ENCODE measurements around the gene NAA35. TPM values are rescaled to one million over a fixed set of nuclear protein-coding genes. Genes with fewer than 3 reads are reported as not detected.

NAA35 gene
- total and polyA plus RNA-seq, 2 experiments from 2014 or later = 17.8 to 28.6 TPM

- peaks cover 5% of the 10 kb centered on the region for H4K20me1 ChIP-seq (ENCODE audit: insufficient read depth, poor library complexity, severe bottlenecking)
- peaks cover 41% of the 10 kb centered on the region for H3K79me2 ChIP-seq
- H3K9me2 ChIP-seq (replicated peaks; ENCODE audit: insufficient read depth) = no peaks in the 10 kb centered on the region
- no peak for DNase-seq (ENCODE audit: low spot score)
- no peak overlapping the region for H3K4me3 ChIP-seq
- no peak overlapping the region for H3K4me2 ChIP-seq
- TF ChIP-seq EZH2 (IDR thresholded peaks at IDR 0.05; ENCODE audit: borderline replicate concordance) (no peak), EZH2phosphoT487 (IDR thresholded peaks at IDR 0.05; ENCODE audit: low read depth, severe bottlenecking, unreplicated experiment) (no peak), CTCF (IDR thresholded peaks at IDR 0.05; ENCODE audit: poor library complexity) (no peak)
- 81% methylated on average over 3 of the region's 3 CpGs for WGBS (ENCODE audit: low lambda C conversion rate, missing lambda C conversion rate)
- H3K36me3 ChIP-seq (replicated peaks; ENCODE audit: insufficient read depth, low read depth) = no peaks in the 10 kb centered on the region
- H3K27me3 ChIP-seq = no peaks in the 10 kb centered on the region
- no peak overlapping the region for H2AFZ ChIP-seq
- no peaks in the 10 kb centered on the region for H3K9me3 ChIP-seq (ENCODE audit: low read depth)
- no peaks in the 10 kb centered on the region for H3K4me1 ChIP-seq (ENCODE audit: insufficient read depth)
- H3K27ac ChIP-seq = no peak overlapping the region
These were observed 113.7 kb downstream of the NAA35 start for GRCh38 chr9:86054695-86055094.

DNA sequence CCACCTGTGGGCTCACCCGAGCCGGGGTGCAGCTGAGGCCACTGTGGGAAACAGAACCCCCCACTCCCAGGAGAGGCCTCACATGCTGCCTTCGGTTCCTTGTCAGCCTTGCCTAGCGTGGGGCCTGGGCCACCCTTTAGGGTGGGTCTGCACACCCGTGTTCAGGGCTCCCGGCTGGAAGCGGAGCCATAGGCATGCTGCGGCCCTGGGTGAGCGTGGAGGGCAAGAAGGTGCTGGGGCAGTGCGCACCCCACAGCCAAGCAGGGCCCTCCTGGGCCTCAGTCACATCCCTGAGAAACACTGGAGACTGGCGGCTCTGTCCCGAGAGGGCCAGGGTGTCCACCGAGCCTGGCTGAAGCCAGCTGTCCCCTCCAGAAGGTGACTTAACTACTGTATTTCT is 116.5 kb downstream of the NAA35 start:
- Histone ChIP-seq H3K4me2 (no peak overlapping the region), H2AFZ (no peak overlapping the region), H3K9me3 (ENCODE audit: low read depth) (no peaks in the 10 kb centered on the region), H3K9me2 (replicated peaks; ENCODE audit: insufficient read depth) (no peaks in the 10 kb centered on the region), H3K4me1 (ENCODE audit: insufficient read depth) (no peaks in the 10 kb centered on the region), H3K36me3 (replicated peaks; ENCODE audit: insufficient read depth, low read depth) (no peaks in the 10 kb centered on the region), H3K27ac (no peak overlapping the region), H3K4me3 (no peak overlapping the region), H3K27me3 (no peaks in the 10 kb centered on the region), H3K79me2 (peaks cover 51% of the 10 kb centered on the region), H4K20me1 (ENCODE audit: insufficient read depth, poor library complexity, severe bottlenecking) (peaks cover 5% of the 10 kb centered on the region)
- WGBS (ENCODE audit: low lambda C conversion rate, missing lambda C conversion rate) = 92% methylated on average over 13 of the region's 13 CpGs
- TF ChIP-seq EZH2 (IDR thresholded peaks at IDR 0.05; ENCODE audit: borderline replicate concordance) = no peak
- no peak for TF ChIP-seq EZH2phosphoT487 (IDR thresholded peaks at IDR 0.05; ENCODE audit: low read depth, severe bottlenecking, unreplicated experiment)
- no peak for TF ChIP-seq CTCF (IDR thresholded peaks at IDR 0.05; ENCODE audit: poor library complexity)
- DNase-seq (ENCODE audit: low spot score) = no peak

- H3K79me2 ChIP-seq = peaks cover 58% of the 10 kb centered on the region
- WGBS (ENCODE audit: low lambda C conversion rate, missing lambda C conversion rate) = 90% methylated on average over 9 of the region's 11 CpGs
- no peak overlapping the region for H2AFZ ChIP-seq
- no peak overlapping the region for H3K4me3 ChIP-seq
- no peaks in the 10 kb centered on the region for H3K9me3 ChIP-seq (ENCODE audit: low read depth)
- H3K9me2 ChIP-seq (replicated peaks; ENCODE audit: insufficient read depth) = no peaks in the 10 kb centered on the region
- no peak overlapping the region for H3K27ac ChIP-seq
- H3K4me1 ChIP-seq (ENCODE audit: insufficient read depth) = no peaks in the 10 kb centered on the region
- no peak for DNase-seq (ENCODE audit: low spot score)
- no peaks in the 10 kb centered on the region for H3K36me3 ChIP-seq (replicated peaks; ENCODE audit: insufficient read depth, low read depth)
- H3K4me2 ChIP-seq = no peak overlapping the region
- TF ChIP-seq EZH2phosphoT487 (IDR thresholded peaks at IDR 0.05; ENCODE audit: low read depth, severe bottlenecking, unreplicated experiment) (no peak), CTCF (IDR thresholded peaks at IDR 0.05; ENCODE audit: poor library complexity) (no peak), EZH2 (IDR thresholded peaks at IDR 0.05; ENCODE audit: borderline replicate concordance) (no peak)
- H3K27me3 ChIP-seq = no peaks in the 10 kb centered on the region
- H4K20me1 ChIP-seq (ENCODE audit: insufficient read depth, poor library complexity, severe bottlenecking) = peaks cover 2% of the 10 kb centered on the region
These were observed 121.2 kb downstream of the NAA35 start for GRCh38 chr9:86061972-86062739.
